ENCODE data around the gene EFNA1.

The EFNA1 gene

DNA sequence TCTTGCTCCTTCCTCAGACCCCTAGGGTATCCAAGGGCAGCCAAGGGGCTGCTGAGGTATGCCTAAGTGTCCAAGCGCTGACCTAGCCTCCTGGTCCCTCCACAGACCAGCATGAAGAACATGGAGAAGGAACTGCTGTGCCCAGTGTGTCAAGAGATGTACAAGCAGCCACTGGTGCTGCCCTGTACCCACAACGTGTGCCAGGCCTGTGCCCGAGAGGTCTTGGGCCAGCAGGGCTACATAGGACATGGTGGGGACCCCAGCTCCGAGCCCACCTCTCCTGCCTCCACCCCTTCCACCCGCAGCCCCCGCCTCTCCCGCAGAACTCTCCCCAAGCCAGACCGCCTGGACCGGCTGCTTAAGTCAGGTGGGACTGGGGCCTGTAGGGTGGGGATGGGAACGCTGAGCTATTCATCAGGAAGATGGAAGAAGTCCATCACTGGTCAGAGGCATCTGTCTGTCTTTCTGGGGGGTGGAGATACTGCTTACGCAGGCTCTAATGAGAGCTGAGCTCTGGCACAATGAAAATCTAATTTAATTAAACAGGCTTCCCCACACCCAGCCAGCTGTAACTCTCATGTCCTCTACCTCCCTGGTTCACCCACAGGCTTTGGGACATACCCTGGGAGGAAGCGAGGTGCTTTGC, 47.7 kb downstream of the EFNA1 start:
- DNase-seq (ENCODE audit: low read depth): no peak

DNA sequence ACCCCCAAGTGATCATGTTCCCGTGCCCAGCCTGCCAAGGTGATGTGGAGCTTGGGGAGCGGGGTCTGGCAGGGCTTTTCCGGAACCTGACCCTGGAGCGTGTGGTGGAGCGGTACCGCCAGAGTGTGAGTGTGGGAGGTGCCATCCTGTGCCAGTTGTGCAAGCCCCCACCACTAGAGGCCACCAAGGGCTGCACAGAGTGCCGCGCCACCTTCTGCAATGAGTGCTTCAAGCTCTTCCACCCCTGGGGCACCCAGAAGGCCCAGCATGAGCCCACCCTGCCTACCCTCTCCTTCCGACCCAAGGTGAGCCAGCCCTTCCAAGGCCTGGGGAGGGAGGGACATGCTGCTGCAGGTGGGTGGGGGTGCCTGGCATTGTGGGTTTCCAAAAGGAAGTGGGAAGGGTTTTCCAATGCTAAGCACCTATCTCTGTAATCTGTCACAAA, 48.3 kb downstream of the EFNA1 start:
- no peak for DNase-seq (ENCODE audit: low read depth)

DNA sequence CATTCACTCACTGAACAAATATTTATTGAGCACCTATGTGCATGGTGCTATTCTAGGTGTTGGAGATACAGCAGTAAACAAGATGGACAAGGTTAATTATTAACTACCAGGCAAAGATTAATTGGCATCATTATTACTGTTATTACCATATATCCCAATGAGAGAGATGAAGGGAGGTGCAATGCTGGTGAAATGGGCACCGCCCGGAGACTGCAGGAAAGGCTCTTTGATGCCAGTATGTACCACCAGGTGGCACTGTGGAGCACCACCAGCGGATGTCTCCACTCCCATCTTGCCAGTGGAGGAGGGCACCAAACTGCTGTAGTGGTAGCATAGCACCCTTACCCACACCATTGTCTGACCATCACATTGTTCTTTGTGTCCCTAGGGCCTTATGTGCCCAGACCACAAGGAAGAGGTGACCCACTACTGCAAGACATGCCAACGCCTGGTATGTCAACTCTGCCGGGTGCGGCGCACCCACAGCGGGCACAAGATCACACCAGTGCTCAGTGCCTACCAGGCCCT, 48.9 kb downstream of the EFNA1 start:
- peak; percentile 49 for DNase-seq (ENCODE audit: low read depth)

DNA sequence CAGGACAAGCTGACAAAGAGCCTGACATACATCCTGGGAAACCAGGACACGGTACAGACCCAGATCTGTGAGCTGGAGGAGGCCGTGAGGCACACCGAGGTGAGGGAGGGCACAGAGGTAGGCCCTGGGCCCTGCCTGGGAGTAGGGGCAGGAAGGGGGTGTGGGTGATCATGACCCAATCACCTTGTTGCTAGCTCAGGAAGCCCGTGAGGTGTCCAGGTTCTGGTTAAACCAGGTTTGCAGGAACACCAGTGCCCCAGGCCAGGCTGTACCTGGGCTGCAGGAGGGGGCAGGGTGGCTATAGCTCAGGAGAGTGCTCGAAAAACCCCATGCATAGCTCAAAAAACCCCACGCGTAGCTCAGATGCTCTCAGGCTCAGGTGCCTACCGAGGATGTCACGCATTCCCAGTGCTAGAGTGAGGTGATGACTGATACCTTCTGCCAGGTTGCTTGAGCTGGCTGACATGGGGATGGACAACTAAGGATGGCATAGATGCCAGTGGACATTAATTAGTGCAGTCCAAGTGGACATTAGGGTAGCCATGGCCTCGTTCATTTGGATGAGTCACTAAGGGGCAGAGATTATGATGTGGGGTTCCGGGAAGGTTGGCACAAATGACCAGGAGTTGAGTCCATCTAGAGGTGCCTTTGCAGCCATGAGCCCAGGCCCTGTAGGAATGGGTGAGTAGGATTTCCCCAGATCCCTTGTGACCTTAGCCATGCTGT, 49.7 kb downstream of the EFNA1 start:
- DNase-seq (ENCODE audit: low read depth): no peak

DNA sequence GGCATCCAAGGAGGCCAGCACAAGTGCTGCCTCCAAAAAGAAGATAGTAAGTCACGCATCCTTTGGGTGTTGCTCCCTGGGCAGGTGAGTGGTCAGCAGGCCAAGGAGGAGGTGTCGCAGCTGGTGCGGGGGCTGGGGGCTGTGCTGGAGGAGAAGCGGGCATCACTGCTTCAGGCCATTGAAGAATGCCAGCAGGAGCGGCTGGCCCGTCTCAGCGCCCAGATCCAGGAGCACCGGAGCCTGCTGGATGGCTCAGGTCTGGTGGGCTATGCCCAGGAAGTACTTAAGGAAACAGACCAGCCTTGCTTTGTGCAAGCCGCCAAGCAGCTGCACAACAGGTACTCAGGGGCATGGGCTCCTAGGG, 50.2 kb downstream of the EFNA1 start:
- no peak for DNase-seq (ENCODE audit: low read depth)

DNA sequence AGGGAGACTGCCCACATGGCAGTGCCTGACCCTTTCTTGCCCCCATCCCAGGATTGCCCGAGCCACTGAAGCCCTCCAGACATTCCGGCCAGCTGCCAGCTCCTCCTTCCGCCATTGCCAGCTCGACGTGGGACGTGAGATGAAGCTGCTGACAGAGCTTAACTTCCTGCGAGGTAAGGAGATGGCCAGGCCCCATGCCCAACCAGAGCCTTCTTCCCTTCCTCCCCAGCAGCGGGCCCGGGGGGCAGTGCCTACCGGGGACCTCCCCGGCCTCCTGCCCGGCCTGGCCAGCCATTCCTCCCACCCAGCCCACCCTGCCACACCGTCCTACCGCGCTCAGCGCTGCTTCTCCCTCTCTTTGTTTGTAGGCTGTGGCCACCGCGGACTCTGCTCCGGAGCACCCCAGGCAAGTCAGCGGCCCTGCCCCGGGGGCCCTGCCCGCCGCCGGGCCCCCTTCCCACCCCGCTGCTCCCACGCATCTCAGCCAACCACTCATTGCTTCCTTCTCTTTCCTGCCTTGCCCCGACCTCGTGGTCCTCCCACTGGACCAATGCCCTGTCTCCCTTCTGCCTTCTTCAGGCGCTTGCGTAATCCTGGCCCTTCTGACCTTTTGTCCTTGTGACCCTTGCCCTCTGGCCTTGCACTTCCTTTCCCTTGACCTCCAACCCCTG, 50.9 kb downstream of the EFNA1 start:
- no peak for DNase-seq (ENCODE audit: low read depth)

DNA sequence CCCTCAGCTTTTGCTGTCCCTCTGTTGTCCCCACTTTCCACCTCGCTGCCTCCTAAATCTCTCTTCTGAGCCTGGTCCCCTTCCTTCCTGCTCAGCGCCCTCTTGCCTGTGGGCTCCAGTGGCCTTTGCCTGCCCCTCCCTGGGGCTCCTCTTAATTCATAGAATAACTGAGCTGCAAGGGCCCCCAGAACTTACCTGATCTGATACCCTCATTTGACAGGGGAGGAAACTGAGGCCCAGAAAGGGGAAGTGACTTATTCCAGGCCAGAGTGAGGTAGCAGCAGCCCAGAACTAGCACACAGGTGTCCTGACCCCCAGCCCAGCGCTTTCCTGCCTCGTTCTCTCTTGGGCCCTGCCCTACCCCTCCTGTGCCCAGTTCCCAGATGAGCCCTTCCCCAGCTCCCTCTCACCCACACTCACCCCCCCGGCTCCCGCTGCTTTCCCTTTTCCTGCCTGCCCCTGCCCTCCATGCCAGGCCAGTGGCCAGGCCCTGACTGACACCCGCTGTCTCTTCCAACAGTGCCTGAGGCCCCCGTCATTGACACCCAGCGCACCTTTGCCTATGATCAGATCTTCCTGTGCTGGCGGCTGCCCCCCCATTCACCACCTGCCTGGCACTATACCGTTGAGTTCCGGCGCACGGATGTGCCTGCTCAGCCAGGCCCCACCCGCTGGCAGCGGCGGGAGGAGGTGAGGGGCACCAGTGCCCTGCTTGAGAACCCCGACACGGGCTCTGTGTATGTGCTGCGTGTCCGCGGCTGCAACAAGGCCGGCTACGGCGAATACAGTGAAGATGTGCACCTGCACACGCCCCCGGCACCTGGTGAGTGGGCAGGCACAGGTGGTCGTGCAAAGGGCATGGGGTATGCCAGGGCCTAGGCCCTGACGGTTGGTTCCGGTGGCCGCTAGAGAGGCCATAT, 51.7 kb downstream of the EFNA1 start:
- no peak for DNase-seq (ENCODE audit: low read depth)

DNA sequence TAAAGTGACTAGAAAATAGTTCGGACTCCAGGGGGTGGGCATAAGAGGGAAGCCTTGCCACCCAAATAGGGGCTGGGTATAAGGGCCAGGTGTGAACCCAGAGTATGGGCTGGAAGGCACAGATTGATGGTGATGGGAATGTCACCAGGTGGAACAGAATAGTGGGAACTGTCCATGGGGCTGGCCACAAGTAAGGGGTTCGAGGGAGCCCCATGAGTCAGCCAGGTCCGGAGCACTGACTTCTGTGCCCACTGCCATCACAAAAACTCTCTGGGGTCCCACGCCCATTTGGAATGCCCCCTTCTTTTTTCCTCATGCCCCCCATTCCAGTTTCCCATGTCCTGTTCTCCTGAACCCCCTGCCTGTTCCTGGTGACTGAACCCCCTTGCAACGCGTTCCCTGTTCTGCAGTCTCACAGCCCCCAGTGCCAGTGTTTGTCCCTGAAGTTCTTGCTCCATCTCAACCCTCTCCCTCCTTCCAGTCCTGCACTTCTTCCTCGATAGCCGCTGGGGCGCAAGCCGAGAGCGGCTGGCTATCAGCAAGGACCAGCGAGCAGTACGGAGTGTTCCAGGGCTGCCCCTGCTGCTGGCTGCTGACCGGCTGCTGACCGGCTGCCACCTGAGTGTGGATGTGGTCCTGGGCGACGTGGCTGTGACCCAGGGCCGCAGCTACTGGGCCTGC, 53.8 kb downstream of the EFNA1 start:
- no peak for DNase-seq (ENCODE audit: low read depth)

DNA sequence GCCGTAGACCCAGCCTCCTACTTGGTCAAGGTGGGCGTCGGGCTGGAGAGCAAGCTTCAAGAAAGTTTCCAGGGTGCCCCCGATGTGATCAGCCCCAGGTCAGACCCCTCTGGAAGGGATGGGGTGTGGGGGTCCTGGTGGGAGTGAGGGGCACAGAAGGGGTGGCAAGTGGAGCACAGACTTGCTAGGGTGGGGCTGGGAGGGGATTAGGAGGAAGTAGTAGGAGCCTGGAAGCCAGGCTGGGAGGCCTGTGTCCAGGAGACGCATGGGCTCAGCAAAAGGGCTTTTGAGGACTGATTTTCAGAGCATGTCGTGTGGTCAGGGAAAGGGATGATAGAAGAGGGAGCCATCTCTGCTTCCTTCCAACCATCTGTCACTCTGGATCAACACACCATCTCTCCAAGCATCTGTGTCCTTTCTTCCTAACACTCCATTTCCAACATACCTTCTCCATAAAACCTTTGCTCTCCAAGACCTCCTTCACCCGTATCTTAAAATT, 54.4 kb downstream of the EFNA1 start:
- DNase-seq (ENCODE audit: low read depth): no peak

DNA sequence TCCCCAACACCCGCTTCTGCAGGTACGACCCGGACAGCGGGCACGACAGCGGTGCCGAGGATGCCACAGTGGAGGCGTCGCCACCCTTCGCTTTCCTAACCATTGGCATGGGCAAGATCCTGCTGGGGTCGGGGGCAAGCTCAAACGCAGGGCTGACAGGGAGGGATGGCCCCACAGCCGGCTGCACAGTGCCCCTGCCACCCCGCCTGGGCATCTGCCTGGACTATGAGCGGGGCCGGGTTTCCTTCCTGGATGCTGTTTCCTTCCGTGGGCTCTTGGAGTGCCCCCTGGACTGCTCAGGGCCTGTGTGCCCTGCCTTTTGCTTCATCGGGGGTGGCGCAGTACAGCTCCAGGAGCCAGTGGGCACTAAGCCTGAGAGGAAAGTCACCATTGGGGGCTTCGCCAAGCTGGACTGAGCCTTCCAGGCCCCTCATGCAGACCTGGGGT, 56.1 kb downstream of the EFNA1 start:
- DNase-seq (ENCODE audit: low read depth): no peak

DNA sequence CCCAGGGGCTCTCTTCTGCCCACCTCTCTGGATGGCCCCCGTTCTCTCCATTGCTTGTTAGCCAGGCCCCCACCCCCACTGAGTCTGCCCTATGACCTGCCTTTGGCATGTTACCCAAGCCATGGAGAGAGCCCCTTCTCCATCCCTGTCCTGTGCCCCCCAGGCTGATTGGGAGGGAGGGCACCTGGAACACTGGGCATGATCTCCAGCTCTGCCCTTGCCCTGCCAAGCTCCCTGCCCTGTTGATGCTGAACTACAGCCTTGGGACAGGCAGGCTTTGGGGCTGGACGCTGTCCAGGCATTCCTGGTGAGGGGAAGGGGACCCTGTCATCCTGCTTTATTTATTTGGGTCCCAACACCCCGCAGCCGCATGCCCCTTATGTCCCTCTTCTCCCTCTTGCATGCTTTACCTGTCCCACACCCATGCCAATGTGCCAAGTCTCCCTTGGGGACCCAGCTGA, 56.7 kb downstream of the EFNA1 start:
- no peak for DNase-seq (ENCODE audit: low read depth)
